Retinal pigment epithelial cell (primary cell): ENCODE data around the gene TCHHL1.

Source experiments
- DNase-seq: peaks from one replicate; pipeline ENCODE4 v3.0.0-alpha.2; 2010; ENCODE audit warnings: low read depth
- H3K4me3 ChIP-seq: 2 replicates; pipeline ENCODE4 v1.5.1; 2011; ENCODE audit warnings: mild to moderate bottlenecking, low read length, control low read depth, moderate library complexity
- TF ChIP-seq, protein P1 (sequence below): conservative IDR thresholded peaks from 2 replicates; pipeline ENCODE4 v1.5.1; 2011; ENCODE audit warnings: low read depth, low read length, control low read depth, inconsistent platforms

TCHHL1 gene

GRCh38 chr1:152109231-152109997, 20.6 kb upstream of the TCHHL1 start:
- H3K4me3 ChIP-seq, result peak overlapping the region; percentile 41
- TF ChIP-seq, protein P1, sequence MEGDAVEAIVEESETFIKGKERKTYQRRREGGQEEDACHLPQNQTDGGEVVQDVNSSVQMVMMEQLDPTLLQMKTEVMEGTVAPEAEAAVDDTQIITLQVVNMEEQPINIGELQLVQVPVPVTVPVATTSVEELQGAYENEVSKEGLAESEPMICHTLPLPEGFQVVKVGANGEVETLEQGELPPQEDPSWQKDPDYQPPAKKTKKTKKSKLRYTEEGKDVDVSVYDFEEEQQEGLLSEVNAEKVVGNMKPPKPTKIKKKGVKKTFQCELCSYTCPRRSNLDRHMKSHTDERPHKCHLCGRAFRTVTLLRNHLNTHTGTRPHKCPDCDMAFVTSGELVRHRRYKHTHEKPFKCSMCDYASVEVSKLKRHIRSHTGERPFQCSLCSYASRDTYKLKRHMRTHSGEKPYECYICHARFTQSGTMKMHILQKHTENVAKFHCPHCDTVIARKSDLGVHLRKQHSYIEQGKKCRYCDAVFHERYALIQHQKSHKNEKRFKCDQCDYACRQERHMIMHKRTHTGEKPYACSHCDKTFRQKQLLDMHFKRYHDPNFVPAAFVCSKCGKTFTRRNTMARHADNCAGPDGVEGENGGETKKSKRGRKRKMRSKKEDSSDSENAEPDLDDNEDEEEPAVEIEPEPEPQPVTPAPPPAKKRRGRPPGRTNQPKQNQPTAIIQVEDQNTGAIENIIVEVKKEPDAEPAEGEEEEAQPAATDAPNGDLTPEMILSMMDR, result no peak
- no peak for DNase-seq

GRCh38 chr1:152108882-152109222, 20.0 kb upstream of the TCHHL1 start:
- TF ChIP-seq, protein P1, result no peak
- no peak overlapping the region for H3K4me3 ChIP-seq
- DNase-seq, result no peak

DNA sequence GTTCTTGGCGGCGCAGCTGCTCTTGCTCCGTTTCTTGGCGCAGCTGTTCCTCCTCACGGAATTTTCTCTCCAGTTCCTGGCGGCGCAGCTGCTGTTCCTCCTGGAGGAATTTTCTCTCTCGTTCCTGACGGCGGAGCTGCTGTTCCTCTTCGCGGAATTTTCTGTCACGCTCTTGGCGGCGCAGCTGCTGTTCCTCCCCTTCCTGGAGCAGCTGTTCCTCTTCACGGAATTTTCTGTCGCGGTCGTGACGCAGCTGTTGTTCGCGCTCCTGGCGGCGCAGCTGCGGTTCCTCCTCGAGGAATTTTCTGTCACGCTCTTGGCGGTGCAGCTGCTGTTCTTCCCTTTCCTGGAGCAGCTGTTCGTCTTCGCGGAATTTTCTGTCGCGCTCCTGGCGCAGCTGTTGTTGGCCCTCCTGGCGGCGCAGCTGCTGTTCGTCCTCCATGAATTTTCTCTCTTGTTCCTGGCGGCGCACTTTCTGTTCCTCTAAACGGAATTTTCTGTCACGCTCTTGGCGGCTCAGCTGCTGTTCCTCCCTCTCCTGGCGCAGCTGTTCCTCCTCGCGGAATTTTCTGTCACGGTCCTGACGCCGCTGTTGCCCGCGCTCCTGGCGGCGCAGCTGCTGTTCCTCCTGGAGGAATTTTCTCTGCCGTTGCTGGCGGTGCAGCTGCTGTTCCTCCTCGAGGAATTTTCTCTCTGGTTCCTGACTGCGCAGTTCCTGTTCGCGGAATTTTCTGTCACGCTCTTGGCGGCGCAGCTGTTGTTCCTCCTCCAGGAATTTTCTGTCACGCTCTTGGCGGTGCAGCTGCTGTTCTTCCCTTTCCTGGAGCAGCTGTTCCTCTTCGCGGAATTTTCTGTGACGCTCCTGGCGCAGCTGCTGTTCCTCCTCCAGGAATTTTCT, 19.4 kb upstream of the TCHHL1 start:
- TF ChIP-seq, protein P1, result no peak
- no peak overlapping the region for H3K4me3 ChIP-seq
- no peak for DNase-seq

GRCh38 chr1:152107031-152107983, 18.4 kb upstream of the TCHHL1 start:
- DNase-seq, result no peak
- no peak overlapping the region for H3K4me3 ChIP-seq
- TF ChIP-seq, protein P1, result no peak

GRCh38 chr1:152104854-152105253, 16.0 kb upstream of the TCHHL1 start:
- TF ChIP-seq, protein P1, result no peak
- DNase-seq, result no peak
- H3K4me3 ChIP-seq, result no peak overlapping the region

- no peak overlapping the region for H3K4me3 ChIP-seq
- TF ChIP-seq, protein P1, result no peak
- no peak for DNase-seq
Measured at GRCh38 chr1:152096931-152097330, 8.1 kb upstream of the TCHHL1 start.
